ENCODE data around the gene FOXP2.

DNA sequence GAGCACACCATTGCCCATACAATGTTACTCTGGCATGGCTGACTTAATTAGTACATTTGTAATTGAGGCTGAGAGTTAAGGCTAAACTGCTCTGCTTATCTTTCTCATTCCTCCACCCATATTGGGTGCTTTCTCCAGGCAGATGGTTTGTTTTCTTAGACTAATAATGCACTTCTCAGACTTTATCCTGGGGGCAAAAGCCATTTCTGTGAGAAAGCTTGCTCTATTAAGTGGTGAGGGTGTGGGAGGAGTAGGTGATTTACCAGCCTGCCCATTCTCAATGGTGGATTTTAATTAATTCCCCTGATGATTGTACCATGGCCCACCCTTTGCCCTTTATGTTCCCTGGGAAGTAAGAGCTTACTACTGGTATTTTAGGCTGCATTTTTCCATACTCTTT, 174.8 kb downstream of the FOXP2 start:
- TF ChIP-seq, protein P1, sequence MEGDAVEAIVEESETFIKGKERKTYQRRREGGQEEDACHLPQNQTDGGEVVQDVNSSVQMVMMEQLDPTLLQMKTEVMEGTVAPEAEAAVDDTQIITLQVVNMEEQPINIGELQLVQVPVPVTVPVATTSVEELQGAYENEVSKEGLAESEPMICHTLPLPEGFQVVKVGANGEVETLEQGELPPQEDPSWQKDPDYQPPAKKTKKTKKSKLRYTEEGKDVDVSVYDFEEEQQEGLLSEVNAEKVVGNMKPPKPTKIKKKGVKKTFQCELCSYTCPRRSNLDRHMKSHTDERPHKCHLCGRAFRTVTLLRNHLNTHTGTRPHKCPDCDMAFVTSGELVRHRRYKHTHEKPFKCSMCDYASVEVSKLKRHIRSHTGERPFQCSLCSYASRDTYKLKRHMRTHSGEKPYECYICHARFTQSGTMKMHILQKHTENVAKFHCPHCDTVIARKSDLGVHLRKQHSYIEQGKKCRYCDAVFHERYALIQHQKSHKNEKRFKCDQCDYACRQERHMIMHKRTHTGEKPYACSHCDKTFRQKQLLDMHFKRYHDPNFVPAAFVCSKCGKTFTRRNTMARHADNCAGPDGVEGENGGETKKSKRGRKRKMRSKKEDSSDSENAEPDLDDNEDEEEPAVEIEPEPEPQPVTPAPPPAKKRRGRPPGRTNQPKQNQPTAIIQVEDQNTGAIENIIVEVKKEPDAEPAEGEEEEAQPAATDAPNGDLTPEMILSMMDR (IDR thresholded peaks at IDR 0.05): no peak
- TF ChIP-seq ZFX (IDR thresholded peaks at IDR 0.05; ENCODE audit: borderline replicate concordance): no peak

All from 22Rv1 (cell line).